Vein endothelial cell (primary cell): ENCODE results near the gene SIK1. TPM values are rescaled to one million over a fixed set of nuclear protein-coding genes. Genes with fewer than 3 reads are reported as not detected.

Experiments used
- total RNA-seq: library from RNA; depleted of rRNA; stranded (reverse); fragments of >200 nt; gene quantifications from 2 replicates; pipeline ENCODE4 v1.2.3, GENCODE V29; 2012

Gene SIK1
- total RNA-seq, result 2.0 and 15.7 TPM in 2 replicates

GRCh38 chr21:43426404-43427241 lies at the start of gene SIK1:
Gene SIK1 (minus strand): TSS chr21:43427131. CDS start chr21:43426178, 953 bp downstream.

Other genes with a start within 250 kb of the SIK1 start
- 1.1 and 2.0 TPM in 2 replicates for gene HSF2BP, start 232.4 kb upstream of the SIK1 start, total RNA-seq
- 48.1 and 55.9 TPM in 2 replicates for gene RRP1B, start 232.4 kb upstream of the SIK1 start, total RNA-seq